HepG2 (cell line): ENCODE measurements around the gene PEAK3. TPM values are rescaled to one million over a fixed set of nuclear protein-coding genes. Genes with fewer than 3 reads are reported as not detected.

Experiments
- ATAC-seq: fragments of 200-7000 bp; cut with Tn5 transposase; 3 replicates; pipeline ENCODE4 v1.9.1; 2020; ENCODE audit warnings: mild to moderate bottlenecking, moderate library complexity
- BruUV-seq: library from RNA; stranded (reverse); fragments of 400-500 nt; replicated peaks from 2 replicates; lab custom pipeline; 2021; lab: Mats Ljungman, UMichigan
- CTCF ChIA-PET: fragments of 300-600 bp; formaldehyde crosslinking; extraction: SDS; loops from one replicate; lab custom pipeline; 2021; ENCODE audit warnings: low total read pairs, inconsistent platforms, low intra/inter-chr PET ratio; lab: Yijun Ruan, JAX
- POLR2A ChIA-PET: fragments of 350-600 bp; sonication (Branson Sonifier 250); formaldehyde crosslinking; loops from one replicate; lab custom pipeline; 2020; ENCODE audit warnings: antibody characterized with exemption, inconsistent platforms; lab: Yijun Ruan, JAX
- DNase-seq: peaks from one replicate; pipeline ENCODE4 v3.0.0-alpha.2; 2015; ENCODE audit warnings: low spot score
- FAIRE-seq: peaks from 3 replicates; lab custom pipeline; 2011; peaks lifted over from hg19 to GRCh38; lab: Jason Lieb, UNC
- H2AFZ ChIP-seq: one replicate; pipeline ENCODE4 v1.6.1; 2011; ENCODE audit warnings: low read length, inconsistent platforms
- H3K27ac ChIP-seq: fragments of 300-600 bp; 3 replicates; pipeline ENCODE4 v1.8.0; 2011; ENCODE audit warnings: mixed run types, mild to moderate bottlenecking, mixed read lengths, low read length, inconsistent platforms; ENCODE audit not compliant: insufficient read depth; ENCODE audit errors: extremely low read length
- H3K27me3 ChIP-seq, 2 experiments: fragments of 200-600 bp in 1 of 2; 2 replicates in 1 of 2; 3 replicates in 1 of 2; pipeline versions ENCODE4 v1.6.0 to v1.8.0; 2011; ENCODE audit warnings: low read length in 2 of 2, mild to moderate bottlenecking in 2 of 2, moderate library complexity in 2 of 2, inconsistent platforms in 1 of 2; ENCODE audit not compliant: insufficient read depth in 2 of 2, control insufficient read depth in 1 of 2
- H3K36me3 ChIP-seq, 2 experiments: fragments of 200-600 bp in 1 of 2; replicated peaks in 1 of 2; 2 replicates in 1 of 2; 3 replicates in 1 of 2; pipeline versions ENCODE4 v1.5.1 to v1.8.0; 2011; ENCODE audit warnings: low read length in 2 of 2, inconsistent platforms in 1 of 2; ENCODE audit not compliant: insufficient read depth in 2 of 2, control insufficient read depth in 1 of 2
- H3K4me1 ChIP-seq: 2 replicates; pipeline ENCODE4 v1.5.1; 2012; ENCODE audit warnings: low read length, inconsistent platforms; ENCODE audit not compliant: insufficient read depth
- H3K4me2 ChIP-seq: 2 replicates; pipeline ENCODE4 v1.6.0; 2011; ENCODE audit warnings: low read depth, low read length, inconsistent platforms
- H3K4me3 ChIP-seq, 3 experiments: fragments of 200-600 bp in 1 of 3; sonication (generic), shearing (Covaris generic) in 1 of 3; replicated peaks in 1 of 3; 2 replicates each; pipeline ENCODE4 v1.5.1; 2011 to 2016; ENCODE audit warnings: low read length in 3 of 3, inconsistent platforms in 2 of 3, low read depth in 2 of 3, mild to moderate bottlenecking in 2 of 3, control low read depth in 1 of 3, mixed read lengths in 1 of 3; ENCODE audit not compliant: insufficient read depth in 1 of 3
- H3K79me2 ChIP-seq: one replicate; pipeline ENCODE4 v1.6.1; 2011; ENCODE audit warnings: low read length, inconsistent platforms; ENCODE audit not compliant: insufficient read depth
- H3K9ac ChIP-seq: 2 replicates; pipeline ENCODE4 v1.6.0; 2011; ENCODE audit warnings: mild to moderate bottlenecking, low read depth, low read length, inconsistent platforms; ENCODE audit not compliant: insufficient read depth
- H3K9me3 ChIP-seq: 2 replicates; pipeline ENCODE4 v1.5.1; 2012; ENCODE audit warnings: mild to moderate bottlenecking, low read length
- H4K20me1 ChIP-seq: 2 replicates; pipeline ENCODE4 v1.6.0; 2011; ENCODE audit warnings: inconsistent platforms, mild to moderate bottlenecking, low read length, moderate library complexity; ENCODE audit not compliant: insufficient read depth
- AGO1 ChIP-seq: fragments of 200-400 bp; formaldehyde crosslinking; IDR thresholded peaks from 2 replicates; pipeline ENCODE4 v1.6.1; 2017; ENCODE audit warnings: mild to moderate bottlenecking, low read depth, low read length, moderate library complexity; ENCODE audit not compliant: poor library complexity, severe bottlenecking
- AGO2 ChIP-seq: fragments of 200-400 bp; formaldehyde crosslinking; optimal IDR thresholded peaks from 2 replicates; pipeline ENCODE3; 2017; ENCODE audit warnings: mild to moderate bottlenecking, low read depth, low read length, moderate library complexity
- CREM ChIP-seq, 2 experiments: sonication (generic) in 1 of 2; formaldehyde crosslinking in 1 of 2; IDR thresholded peaks; 2 replicates each; pipeline versions ENCODE4 v1.4.0 to v1.6.1; 2016 to 2020; ENCODE audit warnings: antibody characterized with exemption in 1 of 2, mild to moderate bottlenecking in 1 of 2, missing genetic modification reagents in 1 of 2
- ETV5 ChIP-seq: IDR thresholded peaks from 2 replicates; pipeline ENCODE4 v1.6.1; 2018; ENCODE audit warnings: missing biosample characterization, missing genetic modification reagents, inconsistent platforms, borderline replicate concordance
- FOXC1 ChIP-seq: sonication (generic); formaldehyde crosslinking; IDR thresholded peaks from 2 replicates; pipeline ENCODE4 v1.8.0; 2022; ENCODE audit warnings: mild to moderate bottlenecking, missing genetic modification reagents, borderline replicate concordance
- POLR2G ChIP-seq: fragments of 200-400 bp; formaldehyde crosslinking; IDR thresholded peaks from 2 replicates; pipeline ENCODE4 v1.6.1; 2018; ENCODE audit warnings: mild to moderate bottlenecking, low read depth, low read length, moderate library complexity
- RBM22 ChIP-seq: fragments of 200-400 bp; formaldehyde crosslinking; optimal IDR thresholded peaks from 2 replicates; pipeline ENCODE3; 2017; ENCODE audit warnings: mild to moderate bottlenecking, low read length, moderate library complexity
- SNAPC4 ChIP-seq: sonication (generic); formaldehyde crosslinking; IDR thresholded peaks from 2 replicates; pipeline ENCODE4 v1.4.0; 2020; ENCODE audit warnings: mild to moderate bottlenecking, missing genetic modification reagents
- SRSF4 ChIP-seq: fragments of 200-400 bp; formaldehyde crosslinking; IDR thresholded peaks from one replicate; pipeline ENCODE4 v1.6.1; 2018; ENCODE audit warnings: mild to moderate bottlenecking, low read depth, low read length, moderate library complexity; ENCODE audit not compliant: poor library complexity, severe bottlenecking
- ZNF276 ChIP-seq: sonication (generic); formaldehyde crosslinking; IDR thresholded peaks from 2 replicates; pipeline ENCODE4 v1.4.0; 2020; ENCODE audit warnings: mild to moderate bottlenecking, low read depth, missing genetic modification reagents
- ZNF547 ChIP-seq: sonication (generic); formaldehyde crosslinking; IDR thresholded peaks from 2 replicates; pipeline ENCODE4 v1.5.1; 2020; ENCODE audit warnings: mild to moderate bottlenecking, missing genetic modification reagents
- ZNF788 ChIP-seq: sonication (generic); formaldehyde crosslinking; IDR thresholded peaks from 2 replicates; pipeline ENCODE4 v1.5.0; 2020; ENCODE audit warnings: mild to moderate bottlenecking, missing genetic modification reagents, borderline replicate concordance
- WGBS: methylation state at CpG from one replicate; pipeline ENCODE4 v1.1.6; 2017; ENCODE audit warnings: low lambda C conversion rate; 5-methylcytosine and 5-hydroxymethylcytosine counted together
- in situ Hi-C: cut with HindIII; loops from 2 replicates; pipeline ENCODE4 v1.10.0; 2017; ENCODE audit warnings: low pct_unique_long_range_greater_than_20kb; ENCODE audit not compliant: extremely low pct_ligation_motif_present
- intact Hi-C: fragments of 100-400 bp; cut with micrococcal nuclease; formaldehyde crosslinking; loops from one replicate; pipeline ENCODE4 v1.10.0; 2022; ENCODE audit not compliant: unreplicated experiment
- polyA plus RNA-seq, 8 experiments: library from polyadenylated mRNA; depleted of rRNA in 3 of 8; stranded (reverse) in 7 of 8; unstranded in 1 of 8; fragments of >200 nt; fragmentation: Illumina TruSeq in 4 of 8; extraction: Trizol in 4 of 8; gene quantifications; 2 replicates each; pipeline versions ENCODE4 v1.2.1 to v1.2.3, GENCODE V29; 2011 to 2016; ENCODE audit warnings: low read depth in 4 of 8, missing spikeins in 1 of 8, mixed read lengths in 1 of 8; ENCODE audit not compliant: insufficient read depth in 1 of 8
- total RNA-seq, 5 experiments: library from RNA; depleted of rRNA; stranded (reverse); fragments of >200 nt; fragmentation: Illumina TruSeq; extraction: Trizol; gene quantifications; 2 replicates each; pipeline ENCODE4 v1.2.3, GENCODE V29; 2016; ENCODE audit warnings: low read depth in 1 of 5

The PEAK3 gene
- total and polyA plus RNA-seq, 2 of the 13 experiments (the other 11 are each of a cell fraction or from before 2014, with no cell fraction given): not detected

GRCh38 chr19:2320939-2321338, 39.0 kb upstream of the PEAK3 start:
- intact Hi-C loops: no loop called here
- H3K9me3 ChIP-seq: no peaks in the 10 kb centered on the region
- BruUV-seq: no TSS peak
- peaks cover 21% of the 10 kb centered on the region for H3K4me1 ChIP-seq
- no peak overlapping the region for H3K27ac ChIP-seq
- CTCF ChIA-PET: no interaction called here
- no peaks in the 10 kb centered on the region for H3K79me2 ChIP-seq
- FAIRE-seq: no peak
- in situ Hi-C loops: no loop called here
- no peak overlapping the region for H3K4me3 ChIP-seq
- no peak overlapping the region for H3K9ac ChIP-seq
- ATAC-seq: no peak
- peaks cover 7 to 31% of the 10 kb centered on the region in 2 experiments; a peak in 4 of 5 replicates for H3K36me3 ChIP-seq
- DNase-seq: no peak
- no peak overlapping the region for H2AFZ ChIP-seq
- POLR2A ChIA-PET: no interaction called here
- H3K27me3 ChIP-seq: 0 out of 5 replicates have a peak, but pooled peaks cover 0 to 3% of the 10 kb centered on the region in 2 experiments
- no peak for TF ChIP-seq CREM (IDR thresholded peaks at IDR 0.05)
- no peak for TF ChIP-seq CREM (CRISPR knock-in tag; IDR thresholded peaks at IDR 0.05)
- no peak for TF ChIP-seq ETV5 (CRISPR knock-in tag)
- TF ChIP-seq AGO1: no peak
- TF ChIP-seq ZNF547 (CRISPR knock-in tag): no peak
- 0 out of 2 replicates have a peak, but pooled peaks have one; percentile 21 for TF ChIP-seq POLR2G
- TF ChIP-seq SRSF4: no peak
- no peak for TF ChIP-seq ZNF788 (CRISPR knock-in tag)
- no peak for TF ChIP-seq RBM22
- peak; percentile 90 for TF ChIP-seq AGO2
- no peak for TF ChIP-seq ZNF276 (CRISPR knock-in tag)
- TF ChIP-seq SNAPC4: no peak
- TF ChIP-seq FOXC1 (CRISPR knock-in tag): no peak
- H3K4me2 ChIP-seq: no peak overlapping the region
- H4K20me1 ChIP-seq: no peaks in the 10 kb centered on the region
- WGBS: 91% methylated on average over 11 of the region's 12 CpGs
